Lower leg skin (tissue), 4 donors: Measurements from ENCODE around the gene AHNAK2. TPM values are rescaled to one million over a fixed set of nuclear protein-coding genes. Genes with fewer than 3 reads are reported as not detected.
A peak's percentile ranks its signal among the peaks of the same experiment; 100 is the strongest.
"Not testable (repeated sequence)": the region's sequence is repeated elsewhere in the genome, so short reads cannot be mapped to it uniquely, and the experiment has no call there.

ENCODE experiments used
- DNase-seq, 2 donors: peaks; one replicate each; pipeline ENCODE4 v3.0.0-alpha.2; 2019; ENCODE audit warnings: low spot score in 2 of 2
- H3K4me3 ChIP-seq: fragments of 200-600 bp; sonication (generic); 2 replicates; pipeline ENCODE4 v1.5.1; 2017; ENCODE audit warnings: mild to moderate bottlenecking, low read depth; ENCODE audit not compliant: poor library complexity, severe bottlenecking
- CTCF ChIP-seq, 3 donors: fragments of 450-650 bp; IDR thresholded peaks; one replicate each; pipeline ENCODE4 v1.5.1; 2016; ENCODE audit warnings: antibody characterized with exemption in 3 of 3, mild to moderate bottlenecking in 3 of 3, moderate library complexity in 2 of 3
- POLR2A ChIP-seq, 2 donors: fragments of 450-650 bp; IDR thresholded peaks; one replicate each; pipeline ENCODE4 v1.6.1; 2016 to 2017; ENCODE audit warnings: antibody characterized with exemption in 2 of 2, mild to moderate bottlenecking in 1 of 2, moderate library complexity in 1 of 2
- WGBS, 2 donors: methylation state at CpG; one replicate each; pipeline ENCODE4 v1.1.5; 2018; 5-methylcytosine and 5-hydroxymethylcytosine counted together
- intact Hi-C: fragments of 100-400 bp; cut with DNase I; formaldehyde crosslinking; loops from one replicate; pipeline ENCODE4 v1.15.0; 2023; ENCODE audit warnings: low total_unique reads
- total RNA-seq, 4 donors: library from RNA; depleted of rRNA; stranded (reverse); fragments of >200 nt; gene quantifications; one replicate each; pipeline ENCODE4 v1.1.0, GENCODE V29; 2016

The AHNAK2 gene
- 100 to 1,000 TPM; 671 to 950 (median 756) TPM for total RNA-seq

- WGBS, 2 donors: 4 to 5% methylated on average over 22 to 42 of the region's 111 CpGs
- peak within 1 kb of the TSS; percentile 30 for H3K4me3 ChIP-seq
- intact Hi-C loops: loop anchor here (2.0 kb wide), 1 partner anchor 67 kb away; no protein-coding TSS in a partner anchor
- DNase-seq: peak in 1 of 2 donors; percentile 92
- TF ChIP-seq CTCF (IDR thresholded peaks at IDR 0.05): no peak
- no peak for TF ChIP-seq POLR2A (IDR thresholded peaks at IDR 0.05)
These were observed at the start of gene AHNAK2 for GRCh38 chr14:104977681-104978653. TSS of gene AHNAK2 (minus strand) at chr14:104978374. CDS start at chr14:104978237, 137 bp downstream.

- WGBS, 2 donors: 58 to 72% methylated on average over 4 of the region's 4 CpGs
- intact Hi-C loops, H3K4me3 ChIP-seq, DNase-seq: not testable (repeated sequence)
These were observed 49.5 kb upstream of the AHNAK2 start for GRCh38 chr14:105027718-105028117.

GRCh38 chr14:105026802-105027563, 48.8 kb upstream of the AHNAK2 start:
- 23 to 25% methylated on average over 1 of the region's 1 CpG for WGBS, 2 donors
- H3K4me3 ChIP-seq: no peak overlapping the region
- TF ChIP-seq CTCF (IDR thresholded peaks at IDR 0.05) (no peak), POLR2A (IDR thresholded peaks at IDR 0.05) (no peak)
- intact Hi-C loops: no loop called here
- no peak for DNase-seq

- no peak overlapping the region for H3K4me3 ChIP-seq
- 91% methylated on average over 16 of the region's 16 CpGs for WGBS, 2 donors
- intact Hi-C loops: no loop called here
- TF ChIP-seq CTCF (IDR thresholded peaks at IDR 0.05): no peak
- no peak for TF ChIP-seq POLR2A (IDR thresholded peaks at IDR 0.05)
- DNase-seq: no peak
These were observed 48.0 kb upstream of the AHNAK2 start for GRCh38 chr14:105026033-105026785.

- 92 to 96% methylated on average over 6 of the region's 6 CpGs for WGBS, 2 donors
- H3K4me3 ChIP-seq: no peak overlapping the region
- TF ChIP-seq POLR2A (IDR thresholded peaks at IDR 0.05): no peak
- TF ChIP-seq CTCF (IDR thresholded peaks at IDR 0.05): no peak
- no peak for DNase-seq
- intact Hi-C loops: no loop called here
These were observed 47.3 kb upstream of the AHNAK2 start for GRCh38 chr14:105025429-105025828.
